Fibroblast of villous mesenchyme (primary cell): ENCODE measurements around the gene MAP3K5. TPM values are rescaled to one million over a fixed set of nuclear protein-coding genes. Genes with fewer than 3 reads are reported as not detected.

Experiments used
- DNase-seq: peaks from one replicate; pipeline ENCODE4 v3.0.0-alpha.2; 2010; ENCODE audit warnings: low read depth
- H3K4me3 ChIP-seq: 2 replicates; pipeline ENCODE4 v1.5.1; 2011; ENCODE audit warnings: low read depth, mild to moderate bottlenecking, low read length
- CTCF ChIP-seq: IDR thresholded peaks from 2 replicates; pipeline ENCODE4 v1.5.1; 2012; ENCODE audit warnings: low read depth, mild to moderate bottlenecking, low read length; ENCODE audit not compliant: insufficient read depth
- total RNA-seq: library from RNA; depleted of rRNA; stranded (reverse); fragments of >200 nt; gene quantifications from 2 replicates; pipeline ENCODE4 v1.2.3, GENCODE V29; 2012

The MAP3K5 gene
- 30.6 and 84.6 TPM in 2 replicates for total RNA-seq

GRCh38 chr6:136792410-136793262 lies at the start of gene MAP3K5:
TSS of gene MAP3K5 (minus strand) at chr6:136792477. CDS start at chr6:136792157, 320 bp downstream.
- TF ChIP-seq CTCF: peak; percentile 90

GRCh38 chr6:136840276-136841001 lies 48.2 kb upstream of the MAP3K5 start:
- no peak overlapping the region for H3K4me3 ChIP-seq
- no peak for TF ChIP-seq CTCF
- DNase-seq: no peak

More at GRCh38 chr6:136792410-136793262, at the start of gene MAP3K5:
- H3K4me3 ChIP-seq: peak within 1 kb of the TSS; percentile 82
- DNase-seq: peak; percentile 92

GRCh38 chr6:136831873-136832562 lies 39.7 kb upstream of the MAP3K5 start:
- H3K4me3 ChIP-seq: no peak overlapping the region
- TF ChIP-seq CTCF: no peak
- DNase-seq: no peak

- no peak for DNase-seq
- no peak for TF ChIP-seq CTCF
- no peak overlapping the region for H3K4me3 ChIP-seq
Measured at GRCh38 chr6:136826216-136826615, 33.9 kb upstream of the MAP3K5 start.

- peak overlapping the region; percentile 76 for H3K4me3 ChIP-seq
- no peak for DNase-seq
- no peak for TF ChIP-seq CTCF
Measured at GRCh38 chr6:136823128-136823660, 30.9 kb upstream of the MAP3K5 start.

GRCh38 chr6:136822376-136823127 lies 30.3 kb upstream of the MAP3K5 start, which contains the start of gene PEX7:
TSS of gene PEX7 (plus strand) at chr6:136822592. CDS start at chr6:136822666, 74 bp downstream.
- H3K4me3 ChIP-seq: peak within 1 kb of the TSS; percentile 76
- DNase-seq: peak; percentile 91
- TF ChIP-seq CTCF: peak; percentile 72
